ENCODE measurements around the gene OVAAL. TPM values are rescaled to one million over a fixed set of nuclear protein-coding genes. Genes with fewer than 3 reads are reported as not detected.

OVAAL gene
- total RNA-seq, 1 experiment from 2014 or later = 0.05 TPM

DNA sequence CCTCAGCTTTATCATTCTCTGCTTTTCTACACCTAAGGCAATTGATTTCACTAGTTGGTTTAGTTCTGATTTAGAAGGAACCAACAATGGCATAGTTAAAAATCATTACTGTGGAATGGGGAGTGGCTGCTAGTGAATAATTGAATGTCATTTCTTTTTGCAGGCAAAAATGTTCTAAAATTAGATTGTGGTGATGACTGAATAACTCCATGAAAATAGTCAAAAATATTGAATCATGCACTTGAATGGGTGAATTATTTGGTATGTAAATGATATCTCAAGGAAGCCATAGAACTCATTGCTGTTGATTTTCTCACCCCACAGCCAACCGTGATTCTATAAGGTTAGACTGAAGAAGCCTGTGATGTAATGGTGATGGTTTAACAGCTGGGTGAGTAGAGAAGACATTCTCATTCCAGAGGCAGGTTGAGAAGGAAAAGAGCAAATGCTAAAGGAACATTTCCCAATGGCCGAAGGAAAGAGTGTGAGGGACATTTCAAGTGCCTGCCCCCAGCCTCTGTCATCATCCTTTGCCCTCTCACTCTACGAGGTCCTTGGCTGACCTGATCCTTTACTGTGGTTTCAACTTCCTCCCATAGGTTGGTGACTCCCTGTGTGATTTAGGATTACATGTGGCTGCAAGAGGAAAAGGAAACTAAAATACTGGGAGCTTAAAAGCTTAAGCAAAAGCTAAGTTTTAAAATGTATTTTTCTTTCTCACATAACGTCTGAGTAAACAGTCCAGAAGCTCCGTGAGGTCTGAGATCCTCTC is 12.5 kb downstream of the OVAAL start:
- peak; percentile 45 for DNase-seq (ENCODE audit: low read depth)

DNA sequence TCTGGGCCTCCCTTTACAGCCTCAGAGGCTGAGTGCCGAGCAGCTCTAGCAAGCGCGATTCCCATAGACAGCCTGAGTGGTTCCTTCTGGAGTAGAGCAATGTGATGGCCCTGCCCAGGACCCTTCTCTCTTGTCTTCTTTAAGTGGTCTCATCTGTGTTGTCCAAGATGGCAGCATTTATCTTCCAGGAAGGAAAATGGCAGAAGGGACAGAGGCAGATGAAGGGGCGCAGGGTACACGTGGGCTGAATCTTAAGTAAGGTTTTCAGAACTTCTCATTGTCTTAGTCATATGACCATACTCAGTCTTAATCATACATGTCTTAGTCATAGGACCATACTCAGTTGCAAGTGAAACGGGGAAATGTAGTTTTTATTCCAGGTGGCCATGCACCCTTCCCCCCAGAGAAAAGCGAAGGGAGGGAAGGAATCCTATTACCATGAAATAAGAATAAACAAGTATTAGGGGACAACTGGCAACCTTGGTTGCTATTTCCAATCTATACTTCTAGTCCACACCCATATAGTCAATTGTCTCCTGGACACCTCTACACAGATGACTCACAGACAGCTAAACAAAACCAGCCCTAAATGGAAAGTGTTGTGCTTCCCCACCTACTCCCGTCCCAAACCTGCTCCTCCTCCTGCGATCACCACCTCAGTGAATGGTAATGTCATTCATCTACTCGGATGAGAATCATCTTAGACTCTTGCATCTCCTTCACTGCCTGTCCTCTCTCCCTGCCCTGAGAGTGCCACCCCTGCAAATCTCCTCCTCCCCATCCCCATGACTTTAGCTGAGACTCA is 13.3 kb downstream of the OVAAL start:
- DNase-seq (ENCODE audit: low read depth) = peak; percentile 49

DNA sequence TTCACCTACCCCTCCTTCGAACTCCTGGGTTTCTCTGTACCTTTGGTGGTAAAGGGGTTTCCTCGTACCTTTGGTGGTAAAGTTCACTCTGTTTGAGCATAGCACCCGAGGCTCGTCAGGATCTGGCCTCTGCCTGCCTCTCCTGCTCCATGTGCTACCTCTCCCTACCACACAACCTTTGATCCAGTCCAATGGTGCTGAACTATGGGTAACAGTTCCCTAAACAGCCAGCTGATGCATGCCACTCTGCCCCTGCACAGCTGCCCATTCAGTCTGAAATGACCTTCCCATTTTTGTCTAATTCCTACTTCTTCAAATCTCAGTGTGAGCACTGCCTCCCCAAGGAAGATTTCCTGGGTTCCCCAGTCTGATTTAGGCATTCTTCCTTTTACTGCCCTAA is 14.0 kb downstream of the OVAAL start:
- no peak for DNase-seq (ENCODE audit: low read depth)

DNA sequence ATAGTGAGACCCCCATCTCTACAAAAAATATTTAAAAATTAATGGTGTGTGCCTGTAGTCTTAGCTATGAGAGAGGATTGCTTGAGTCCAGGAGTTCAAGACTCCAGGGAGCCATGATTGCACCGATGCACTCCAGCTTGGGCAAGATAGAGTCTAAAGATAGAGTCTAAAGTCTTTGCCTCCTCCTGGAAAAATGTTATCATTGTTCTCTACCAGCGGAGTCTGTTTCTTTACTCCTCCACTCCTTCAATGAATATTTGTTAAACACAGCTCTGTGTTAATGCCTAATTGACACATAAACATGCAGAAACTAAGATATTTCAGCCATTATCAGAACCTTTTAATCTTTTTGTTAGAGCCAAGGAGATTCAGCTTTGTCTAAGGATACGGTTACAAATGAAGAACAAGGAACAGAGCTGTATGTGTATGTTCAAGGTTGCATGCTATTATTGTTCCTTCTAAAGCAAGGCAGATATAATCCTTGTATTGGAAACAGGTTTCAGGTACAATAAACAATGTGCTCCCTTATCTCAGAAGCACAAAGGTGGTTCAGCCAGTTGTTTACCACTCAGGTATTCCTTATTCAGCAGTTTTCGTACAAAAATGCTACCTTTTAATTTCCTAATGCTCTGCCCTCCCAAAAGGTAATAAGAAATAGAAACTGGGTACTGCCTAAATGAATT is 15.4 kb downstream of the OVAAL start:
- DNase-seq (ENCODE audit: low read depth) = no peak

DNA sequence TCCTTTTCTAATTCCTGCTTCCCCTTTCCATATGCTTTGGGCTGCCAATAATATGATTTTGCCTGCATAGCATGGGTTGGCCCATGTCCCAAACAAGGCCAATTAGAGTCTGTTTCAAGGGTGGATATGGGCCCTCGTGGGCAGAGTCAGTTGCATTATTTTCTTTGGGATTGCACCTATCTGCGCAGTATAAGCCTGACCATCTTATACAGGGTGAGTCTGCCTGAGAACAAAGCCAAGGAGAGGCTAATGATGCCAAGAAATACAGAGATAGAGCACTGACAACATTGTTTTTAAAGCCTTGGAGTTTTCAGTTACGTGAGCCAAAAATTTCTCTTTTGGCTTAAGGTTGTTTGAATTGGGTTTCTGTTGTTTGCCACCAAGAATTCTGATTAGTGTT is 18.6 kb downstream of the OVAAL start:
- DNase-seq (ENCODE audit: low read depth) = no peak

DNA sequence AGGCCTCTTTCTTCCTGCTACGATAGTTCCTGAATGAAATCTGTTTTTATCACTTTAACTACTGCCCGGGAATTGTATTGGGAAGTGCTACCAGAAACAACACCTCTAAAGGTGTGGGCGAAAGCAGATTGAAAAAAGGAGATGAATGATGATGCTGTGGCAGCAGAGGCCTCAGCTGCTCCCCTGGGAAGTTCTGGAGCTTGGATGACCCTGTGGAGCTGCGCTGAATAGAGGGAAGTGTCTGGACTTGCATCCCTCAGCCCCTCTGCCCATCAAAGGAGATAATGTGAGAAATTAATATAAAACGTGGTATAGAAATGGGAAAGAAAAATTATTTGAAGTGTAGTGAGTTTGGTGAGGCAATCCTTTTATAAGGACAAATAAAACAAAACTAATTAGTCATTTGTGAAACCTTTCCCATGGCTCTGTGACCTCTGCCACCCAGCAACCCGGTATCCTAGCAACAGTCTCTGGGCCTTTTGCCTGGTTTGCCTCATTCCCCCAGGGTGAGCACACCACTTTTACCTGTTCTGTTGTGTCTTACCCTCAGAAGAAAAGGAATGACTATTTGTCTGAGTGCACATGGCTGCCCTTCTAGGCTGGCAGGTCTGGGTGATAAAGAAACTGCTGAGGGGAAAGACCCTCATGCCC is 21.3 kb downstream of the OVAAL start:
- DNase-seq (ENCODE audit: low read depth) = peak; percentile 94

DNA sequence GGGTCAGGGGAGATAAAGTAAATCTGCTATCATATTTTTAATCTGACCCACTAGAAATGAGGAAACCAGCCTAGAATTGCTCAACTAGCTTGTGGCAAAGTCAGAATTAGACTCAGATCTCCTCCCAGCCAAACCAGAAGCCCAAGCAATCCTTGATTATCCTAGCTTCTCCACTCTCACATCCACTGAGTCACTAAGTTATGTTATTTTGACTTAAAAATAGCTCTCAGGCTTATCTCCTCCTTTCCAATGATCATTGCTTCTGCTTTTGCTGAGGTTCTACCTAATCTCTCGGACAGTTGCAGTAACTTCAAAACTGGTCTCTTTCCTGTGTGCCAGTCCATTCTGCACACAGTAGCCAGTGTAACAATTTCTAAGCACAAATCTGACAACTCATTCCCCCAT is 22.9 kb downstream of the OVAAL start:
- DNase-seq (ENCODE audit: low read depth) = peak; percentile 32

DNA sequence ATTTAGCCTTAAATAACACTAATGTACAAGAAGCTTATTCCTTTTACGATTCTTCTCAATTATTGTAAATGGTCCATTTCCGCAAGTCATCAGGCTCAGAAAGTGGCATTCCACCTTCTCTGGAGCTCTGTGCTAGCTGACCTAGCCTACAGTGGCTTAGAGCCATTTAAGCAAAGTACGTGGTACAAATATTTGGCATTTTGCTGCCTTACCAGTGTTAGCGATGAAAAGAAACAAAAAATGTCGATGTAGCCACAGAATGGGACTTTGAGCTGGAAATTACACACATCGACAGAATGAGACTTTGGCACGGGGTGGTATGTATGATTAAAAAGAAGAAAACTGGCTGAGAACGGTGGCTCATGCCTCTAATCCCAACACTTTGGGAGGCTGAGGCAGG is 26.1 kb downstream of the OVAAL start:
- no peak for DNase-seq (ENCODE audit: low read depth)

DNA sequence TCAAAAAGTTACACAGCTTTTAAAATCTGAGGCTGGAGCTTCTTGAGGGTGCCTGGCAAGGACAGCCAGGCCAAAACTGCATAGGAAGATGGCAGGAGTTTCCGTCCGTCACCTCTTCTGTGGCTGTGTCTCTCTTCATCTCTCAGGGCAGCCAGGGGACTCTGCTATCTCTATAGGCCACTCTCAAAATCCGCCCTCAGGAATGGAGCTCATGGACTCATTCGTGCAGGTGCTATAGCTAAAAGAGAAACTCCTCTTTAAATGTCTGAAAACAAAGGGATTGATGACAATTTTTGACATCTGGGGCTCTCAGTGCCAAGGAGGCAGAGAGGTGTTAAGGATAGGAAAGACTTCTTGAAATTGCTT is 27.2 kb downstream of the OVAAL start:
- no peak for DNase-seq (ENCODE audit: low read depth)

DNA sequence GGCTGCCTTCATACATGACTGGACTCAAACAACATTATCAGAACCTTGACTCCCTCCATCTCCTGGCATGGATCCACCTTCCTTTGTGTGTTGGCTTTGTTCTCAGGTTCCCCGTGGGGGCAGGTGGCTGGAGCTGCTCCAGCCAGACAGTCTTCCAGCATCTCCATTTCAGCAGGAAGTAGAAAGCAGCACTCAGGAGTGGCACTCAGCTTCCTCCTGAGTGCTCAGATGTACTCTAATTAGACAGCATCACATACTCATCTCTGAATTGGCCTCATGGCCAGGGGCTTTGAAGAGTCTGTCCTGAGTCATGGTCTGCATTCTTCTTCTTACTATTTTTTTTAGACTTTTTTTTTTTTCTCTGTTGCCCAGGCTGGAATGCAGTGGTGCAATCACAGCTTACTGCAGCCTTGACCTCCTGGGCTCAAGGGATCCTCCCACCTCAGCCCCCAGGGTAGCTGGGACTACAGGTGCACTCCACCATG is 27.9 kb downstream of the OVAAL start:
- DNase-seq (ENCODE audit: low read depth) = peak; percentile 93

DNA sequence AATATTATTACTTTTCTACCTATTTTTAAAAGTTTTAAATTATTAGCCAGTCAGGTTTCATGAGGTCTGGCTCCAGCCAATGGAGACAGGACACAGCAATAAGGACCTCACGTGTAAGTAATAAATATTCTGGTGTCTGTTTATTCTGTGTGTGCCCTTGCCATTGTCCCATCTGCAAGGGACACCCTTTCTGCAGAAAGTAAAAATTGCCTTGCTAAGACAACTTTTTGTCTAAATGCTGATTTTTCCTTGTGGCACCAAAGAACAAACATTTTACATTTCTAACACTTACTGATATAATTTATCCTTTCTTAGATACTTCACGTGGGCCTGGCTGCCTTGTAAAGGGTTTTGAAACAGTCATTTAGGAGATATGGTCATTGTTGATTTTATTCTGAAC is 29.4 kb downstream of the OVAAL start:
- no peak for DNase-seq (ENCODE audit: low read depth)

DNA sequence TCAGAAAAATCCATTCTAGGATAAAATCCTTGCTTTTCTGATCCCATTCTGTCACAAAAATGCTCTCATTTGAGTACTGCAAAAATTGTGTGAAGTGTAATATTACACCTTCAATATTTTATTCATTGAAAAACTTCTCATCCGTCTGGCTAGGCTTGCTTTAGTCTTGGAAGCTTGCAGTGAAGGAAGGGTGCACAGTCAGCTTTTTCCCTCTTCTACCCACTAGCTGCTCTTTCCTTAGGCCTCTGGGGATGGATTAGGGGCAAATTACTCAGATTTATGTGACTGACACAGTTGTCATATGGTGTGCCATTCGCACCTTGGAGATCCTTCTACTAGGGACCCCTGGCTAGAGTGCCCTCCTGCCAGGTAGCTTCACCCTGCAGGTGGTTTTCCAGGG is 32.1 kb downstream of the OVAAL start:
- no peak for DNase-seq (ENCODE audit: low read depth)

DNA sequence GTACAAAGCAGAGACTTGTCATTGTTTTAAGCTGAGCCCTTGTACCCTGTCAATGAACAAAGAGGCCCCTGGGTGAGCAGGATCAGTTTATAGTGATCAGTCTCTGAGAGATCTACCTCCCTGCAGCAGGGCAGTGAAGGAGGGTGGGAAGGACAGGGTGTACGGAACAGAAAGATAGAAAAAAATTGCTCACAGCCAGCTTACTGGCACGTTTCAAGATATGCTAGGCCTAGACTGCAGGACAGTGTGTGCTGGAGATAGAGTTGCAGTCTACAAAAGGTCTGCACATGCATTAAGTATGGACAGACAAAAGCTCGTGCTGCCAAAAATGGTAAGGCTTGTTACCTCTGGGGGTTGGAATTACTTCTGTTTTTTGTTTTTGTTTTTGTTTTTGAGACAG is 34.6 kb downstream of the OVAAL start:
- DNase-seq (ENCODE audit: low read depth) = no peak

DNA sequence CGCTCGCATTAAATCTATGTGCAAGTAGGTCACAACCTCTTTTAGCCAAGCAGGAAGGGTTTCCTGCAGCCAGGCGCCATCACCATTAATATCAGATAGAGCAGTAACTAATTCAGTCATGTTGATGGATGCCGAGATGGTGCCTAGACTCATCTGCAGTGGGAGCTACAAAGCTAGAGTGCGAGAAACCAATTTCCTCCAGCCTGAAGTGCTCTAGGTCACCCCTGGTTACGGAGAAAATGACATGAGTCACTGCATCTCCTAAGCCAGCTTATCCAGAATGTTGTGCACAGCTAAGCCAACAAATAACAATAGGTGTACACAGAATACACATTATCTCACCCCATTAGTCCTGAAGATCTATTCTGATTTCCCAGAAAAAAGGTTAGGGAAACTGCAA is 36.0 kb downstream of the OVAAL start:
- DNase-seq (ENCODE audit: low read depth) = peak; percentile 61

DNA sequence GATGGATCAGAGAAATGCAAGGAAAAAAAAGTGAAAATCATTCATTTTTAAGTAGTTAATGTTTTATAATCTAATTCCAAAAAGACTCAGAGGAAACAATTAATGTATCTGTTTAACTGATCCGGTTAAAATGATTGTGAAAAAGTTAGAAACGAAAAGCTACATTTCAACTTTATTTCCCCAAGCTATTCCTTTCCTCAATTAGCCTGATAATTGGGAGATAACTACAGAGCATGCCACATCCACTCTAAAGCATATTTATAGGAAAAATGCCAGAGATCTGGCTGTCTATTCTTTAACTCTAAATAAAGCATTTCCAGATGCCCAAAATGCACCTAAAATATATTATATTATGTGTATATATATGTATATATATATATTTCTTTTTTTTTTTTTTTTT is 37.2 kb downstream of the OVAAL start:
- no peak for DNase-seq (ENCODE audit: low read depth)

DNA sequence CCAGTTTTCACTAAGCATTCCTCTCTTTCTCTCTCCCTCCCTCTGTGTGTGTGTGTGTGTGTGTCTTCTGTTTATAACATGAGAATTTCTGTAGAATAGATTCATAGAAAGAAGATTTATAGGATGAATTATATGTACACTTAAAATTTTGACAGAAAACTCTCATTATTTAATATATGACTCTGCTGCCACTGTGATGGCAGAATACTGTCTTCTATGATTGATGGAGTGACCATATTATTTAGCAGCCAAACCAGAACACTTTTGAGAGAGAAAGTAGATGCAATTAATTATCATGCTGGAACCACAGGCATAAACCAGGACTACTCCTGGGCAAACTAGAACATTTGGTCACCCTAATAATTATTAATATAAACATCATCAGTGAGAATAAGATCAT is 38.8 kb downstream of the OVAAL start:
- DNase-seq (ENCODE audit: low read depth) = no peak

DNA sequence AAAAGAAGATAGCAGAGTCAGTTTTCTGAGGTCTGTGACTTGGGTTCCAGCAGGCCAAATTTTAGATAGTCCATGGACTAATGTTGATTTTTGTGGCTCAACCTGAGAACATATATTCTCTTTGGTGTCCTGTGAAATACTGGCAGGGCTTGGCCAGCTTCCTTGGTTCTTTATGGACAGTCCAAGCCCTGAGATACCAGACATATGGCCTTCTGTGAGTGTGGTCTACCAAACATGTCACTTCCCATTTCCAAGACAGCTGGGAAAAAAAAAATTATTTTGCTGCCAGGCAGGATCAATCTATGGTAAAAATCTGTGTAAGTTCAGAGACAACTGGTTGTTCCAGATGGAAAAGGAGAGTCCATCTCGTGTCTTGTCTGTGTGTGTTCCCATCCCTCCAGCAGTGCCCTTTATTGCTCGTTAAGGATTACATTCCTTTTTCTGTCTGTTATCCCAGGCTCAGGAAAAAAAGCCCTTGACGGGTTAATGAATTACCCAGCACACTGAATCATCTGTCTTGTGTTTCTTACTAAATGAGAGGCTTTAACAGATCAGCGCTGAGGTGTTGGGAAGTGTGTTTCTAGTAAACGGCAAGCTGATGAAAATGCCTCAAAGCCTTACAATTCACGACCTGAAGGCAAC is 39.7 kb downstream of the OVAAL start:
- no peak for DNase-seq (ENCODE audit: low read depth)

DNA sequence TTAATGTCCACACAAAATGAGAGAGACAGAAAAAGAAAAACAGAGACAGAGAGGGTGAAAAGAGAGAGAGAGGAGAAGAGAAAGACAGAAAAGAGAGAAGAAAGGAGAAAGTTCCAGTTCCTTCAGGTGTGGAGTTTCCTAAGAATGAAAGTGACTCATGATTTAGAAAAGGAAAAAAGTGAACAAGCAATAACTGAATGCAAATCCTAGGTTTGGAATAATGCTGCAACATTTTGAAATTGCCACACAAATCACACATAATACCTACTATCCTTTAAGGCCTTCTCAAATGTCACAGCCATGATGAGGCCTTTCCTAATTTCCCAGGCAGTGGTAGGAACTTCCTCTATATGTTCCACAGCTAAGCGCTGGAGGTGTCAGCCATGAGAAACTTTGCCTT is 41.6 kb downstream of the OVAAL start:
- DNase-seq (ENCODE audit: low read depth) = no peak

DNA sequence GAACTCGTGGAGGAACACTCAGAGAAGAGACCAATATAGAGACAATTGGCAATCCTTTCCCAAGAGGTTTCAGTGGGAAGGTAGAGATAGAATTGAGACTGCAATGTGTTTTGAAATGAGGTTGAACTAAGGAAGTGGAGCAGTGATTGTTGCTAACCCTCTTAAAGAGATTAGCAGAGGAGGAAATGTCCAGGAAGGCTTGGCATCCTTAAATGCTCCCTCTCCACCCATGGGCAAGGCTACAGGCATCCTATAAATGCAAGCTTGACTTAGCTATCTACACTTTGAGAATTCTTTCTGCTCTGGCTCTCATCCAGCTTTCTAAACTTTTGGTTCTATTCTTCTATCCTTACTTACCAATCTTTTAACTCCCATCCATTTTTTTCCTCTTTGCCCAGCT is 42.7 kb downstream of the OVAAL start:
- no peak for DNase-seq (ENCODE audit: low read depth)

DNA sequence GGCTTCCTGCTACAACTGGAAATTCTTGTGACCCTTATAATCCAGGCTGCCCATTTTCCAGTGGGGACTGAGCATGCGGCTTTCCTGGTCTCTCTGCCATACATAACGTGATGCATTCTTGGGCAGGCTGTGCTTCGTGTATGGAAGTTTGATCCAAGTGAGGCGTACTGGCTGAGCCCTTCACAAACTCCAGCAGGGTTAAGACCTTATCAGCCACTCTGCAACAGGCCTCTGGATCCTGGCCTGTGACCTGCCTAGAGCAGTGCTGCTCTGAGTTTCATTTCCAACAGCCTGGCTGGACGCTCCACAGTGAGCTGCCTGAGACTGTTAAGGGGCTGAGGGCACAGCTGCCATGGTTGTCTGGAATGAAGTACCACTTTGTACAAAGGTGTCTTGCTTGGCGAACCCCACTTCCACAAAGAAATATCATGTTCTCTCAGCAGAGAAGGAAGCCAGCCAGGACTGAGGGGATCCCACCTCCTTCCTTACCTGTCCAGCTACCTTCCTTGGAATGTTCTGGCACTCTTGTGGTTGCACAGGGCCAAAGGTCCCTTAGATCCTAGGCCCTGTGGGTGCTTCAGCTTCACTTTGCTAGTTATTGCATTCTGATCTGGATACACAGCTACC is 44.6 kb downstream of the OVAAL start:
- DNase-seq (ENCODE audit: low read depth) = no peak

DNA sequence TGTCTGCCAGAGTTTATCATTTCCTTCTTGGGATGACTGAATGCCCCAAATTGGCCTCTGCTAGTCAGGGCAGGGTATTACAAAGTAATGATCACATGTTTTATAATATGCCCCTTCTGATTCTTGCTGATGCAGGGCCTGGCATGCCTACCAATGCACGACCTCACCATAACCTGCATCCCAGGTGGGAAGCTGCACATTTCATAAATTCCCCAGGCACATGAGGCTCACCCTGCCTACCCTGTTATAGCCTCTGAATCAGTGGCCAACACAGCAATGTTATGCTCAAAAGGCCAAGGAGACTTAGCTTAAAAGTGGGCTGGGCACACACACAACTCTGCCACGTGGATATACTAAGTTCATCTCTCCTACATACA is 45.1 kb downstream of the OVAAL start:
- no peak for DNase-seq (ENCODE audit: low read depth)
